Right lobe of liver (tissue), 6 donors: ENCODE results near the gene NT5C3B. TPM values are rescaled to one million over a fixed set of nuclear protein-coding genes. Genes with fewer than 3 reads are reported as not detected.
A peak's percentile ranks its signal among the peaks of the same experiment; 100 is the strongest.

ENCODE experiments used
- ATAC-seq, 4 donors: fragments of 200-7000 bp; cut with Tn5 transposase; one replicate each; pipeline ENCODE4 v1.9.1; 2020; ENCODE audit warnings: mild to moderate bottlenecking in 4 of 4, moderate library complexity in 4 of 4
- DNase-seq, 3 donors: peaks; one replicate each; pipeline ENCODE4 v3.0.0-alpha.2; 2020
- H3K27ac ChIP-seq, 3 donors: fragments of 200-600 bp; one replicate each; pipeline ENCODE4 v1.8.0; 2022
- H3K27me3 ChIP-seq, 2 donors: fragments of 200-600 bp; one replicate each; pipeline ENCODE4 v1.8.0; 2022
- H3K36me3 ChIP-seq, 4 donors: fragments of 200-600 bp; sonication (generic) in 1 of 4; one replicate each; pipeline versions ENCODE4 v1.5.1 to v1.8.0; 2017 to 2022; ENCODE audit warnings: control low read depth in 1 of 4
- H3K4me1 ChIP-seq, 4 donors: fragments of 200-600 bp; sonication (generic) in 1 of 4; one replicate each; pipeline versions ENCODE4 v1.5.1 to v1.8.0; 2017 to 2022; ENCODE audit warnings: control low read depth in 1 of 4
- H3K4me3 ChIP-seq, 3 donors: fragments of 200-600 bp; one replicate each; pipeline ENCODE4 v1.8.0; 2022
- H3K9me3 ChIP-seq, 4 donors: fragments of 200-600 bp; sonication (generic) in 1 of 4; one replicate each; pipeline versions ENCODE4 v1.5.1 to v1.8.0; 2017 to 2022; ENCODE audit warnings: control low read depth in 1 of 4
- POLR2A ChIP-seq: fragments of 450-650 bp; IDR thresholded peaks from one replicate; pipeline ENCODE4 v1.6.1; 2017; ENCODE audit warnings: antibody characterized with exemption, mild to moderate bottlenecking
- whole genome bisulfite sequencing: methylation state at CpG from one replicate; pipeline ENCODE4 v1.1.6; 2018; ENCODE audit warnings: low coverage, low lambda C conversion rate; ENCODE audit not compliant: insufficient coverage; ENCODE audit errors: missing lambda C conversion rate; 5-methylcytosine and 5-hydroxymethylcytosine counted together
- intact Hi-C, 2 donors: fragments of 100-400 bp; cut with DNase I; formaldehyde crosslinking; loops; one replicate each; pipeline versions ENCODE4 v1.11.2 to v1.14.1; 2022
- total RNA-seq, 6 experiments: library from RNA; depleted of rRNA in 2 of 6; stranded (reverse); fragments of >200 nt in 2 of 6; fragmentation: NEBNext Ultra II Directional in 3 of 6; extraction: Animal tissue kit (Norgen Biotek cat#: 25700) in 3 of 6; gene quantifications; one replicate each; pipeline versions ENCODE4 v1.1.0 to v1.2.4, GENCODE V29; 2016 to 2023
- TF ChIP-seq, protein P1 (sequence below), 4 donors: fragments of 200-600 bp in 3 of 4; fragments of 450-650 bp in 1 of 4; IDR thresholded peaks; one replicate each; pipeline versions ENCODE4 v1.5.1 to v1.8.0; 2016 to 2022; ENCODE audit warnings: antibody characterized with exemption in 4 of 4, mild to moderate bottlenecking in 2 of 4
- donor health status: DM: no; HTN: yes; CAD: no.
- donor health status: DM: no; HTN: no; CAD: no.
- donor health status: DM: no; HTN: no; CAD: no.
- donor health status: DM: no; HTN: yes; CAD: no.
- donor health status: DM: no; HTN: yes; CAD: no.

Gene NT5C3B
- total RNA-seq, 6 experiments from 2014 or later: 19.9 to 30.7 (median 23.1) TPM

- intact Hi-C loops: loop anchor here (5.0 kb wide), 1 partner anchor 66 kb away; no protein-coding TSS in a partner anchor
- no peaks in the 10 kb centered on the region for H3K36me3 ChIP-seq
- H3K4me3 ChIP-seq: no peak overlapping the region
- no peaks in the 10 kb centered on the region for H3K9me3 ChIP-seq
- ATAC-seq (peak in 1 of 4 donors; percentile 33), DNase-seq (no peak)
- H3K27me3 ChIP-seq: no peaks in the 10 kb centered on the region
- TF ChIP-seq POLR2A: no peak
- TF ChIP-seq, protein P1, sequence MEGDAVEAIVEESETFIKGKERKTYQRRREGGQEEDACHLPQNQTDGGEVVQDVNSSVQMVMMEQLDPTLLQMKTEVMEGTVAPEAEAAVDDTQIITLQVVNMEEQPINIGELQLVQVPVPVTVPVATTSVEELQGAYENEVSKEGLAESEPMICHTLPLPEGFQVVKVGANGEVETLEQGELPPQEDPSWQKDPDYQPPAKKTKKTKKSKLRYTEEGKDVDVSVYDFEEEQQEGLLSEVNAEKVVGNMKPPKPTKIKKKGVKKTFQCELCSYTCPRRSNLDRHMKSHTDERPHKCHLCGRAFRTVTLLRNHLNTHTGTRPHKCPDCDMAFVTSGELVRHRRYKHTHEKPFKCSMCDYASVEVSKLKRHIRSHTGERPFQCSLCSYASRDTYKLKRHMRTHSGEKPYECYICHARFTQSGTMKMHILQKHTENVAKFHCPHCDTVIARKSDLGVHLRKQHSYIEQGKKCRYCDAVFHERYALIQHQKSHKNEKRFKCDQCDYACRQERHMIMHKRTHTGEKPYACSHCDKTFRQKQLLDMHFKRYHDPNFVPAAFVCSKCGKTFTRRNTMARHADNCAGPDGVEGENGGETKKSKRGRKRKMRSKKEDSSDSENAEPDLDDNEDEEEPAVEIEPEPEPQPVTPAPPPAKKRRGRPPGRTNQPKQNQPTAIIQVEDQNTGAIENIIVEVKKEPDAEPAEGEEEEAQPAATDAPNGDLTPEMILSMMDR (IDR thresholded peaks at IDR 0.05): no peak
- no peak overlapping the region for H3K27ac ChIP-seq
- peaks cover 0 to 6% (median 3%) of the 10 kb centered on the region in 4 donors for H3K4me1 ChIP-seq
- 64% methylated on average over 8 of the region's 24 CpGs for WGBS
These were observed 32.7 kb downstream of the NT5C3B start for GRCh38 chr17:41803049-41804020.

- WGBS: 0% methylated on average over 3 of the region's 14 CpGs
These were observed 34.4 kb downstream of the NT5C3B start for GRCh38 chr17:41801374-41802271.

GRCh38 chr17:41800601-41801373 is 35.2 kb downstream of the NT5C3B start:
- TF ChIP-seq, protein P1 (IDR thresholded peaks at IDR 0.05): no peak
- TF ChIP-seq POLR2A: no peak
- no peak overlapping the region for H3K4me3 ChIP-seq
- no peaks in the 10 kb centered on the region for H3K36me3 ChIP-seq
- peak in 3 of 4 donors; percentile 8 to 18 (median 14) for ATAC-seq
- no peak overlapping the region for H3K27ac ChIP-seq
- peaks cover 0 to 6% (median 3%) of the 10 kb centered on the region in 4 donors for H3K4me1 ChIP-seq
- no peaks in the 10 kb centered on the region for H3K27me3 ChIP-seq
- 72% methylated on average over 13 of the region's 18 CpGs for WGBS
- H3K9me3 ChIP-seq: no peaks in the 10 kb centered on the region
- DNase-seq: no peak
- intact Hi-C loops: loop anchor here (5.0 kb wide), 1 partner anchor 63 kb away; no protein-coding TSS in a partner anchor

More at GRCh38 chr17:41801374-41802271, 34.4 kb downstream of the NT5C3B start:
- intact Hi-C loops: loop anchor here (5.0 kb wide), 1 partner anchor 64 kb away; no protein-coding TSS in a partner anchor
- DNase-seq (peak; percentile 77 to 82 (median 81)), ATAC-seq (peak; percentile 89 to 97 (median 94))
- Histone ChIP-seq H3K4me3 (no peak overlapping the region), H3K27me3 (no peaks in the 10 kb centered on the region), H3K4me1 (peaks cover 0 to 6% (median 3%) of the 10 kb centered on the region in 4 donors), H3K9me3 (no peaks in the 10 kb centered on the region), H3K27ac (no peak overlapping the region), H3K36me3 (no peaks in the 10 kb centered on the region)
- TF ChIP-seq, protein P1 (IDR thresholded peaks at IDR 0.05): peak; percentile 93 to 98 (median 96)
- no peak for TF ChIP-seq POLR2A

DNA sequence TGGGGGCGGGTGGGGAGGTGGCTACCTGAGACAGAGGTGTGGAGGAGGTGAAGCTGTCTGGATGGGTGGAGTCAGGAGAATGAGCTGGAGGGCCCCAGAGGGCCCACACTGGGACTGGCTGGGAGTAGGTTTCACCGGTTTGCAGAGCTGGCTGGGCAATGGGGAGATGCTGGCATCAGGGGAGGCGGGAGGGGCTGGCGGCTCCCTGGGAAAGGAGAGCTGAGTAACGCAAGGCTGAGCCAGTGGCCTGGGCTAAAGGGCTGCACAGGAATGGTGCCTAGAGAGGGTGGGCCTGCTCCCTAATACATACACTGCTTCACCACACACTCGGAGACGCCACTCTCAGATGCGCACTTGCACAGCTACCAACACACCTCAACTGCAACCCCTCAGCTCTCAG is 36.7 kb downstream of the NT5C3B start:
- Histone ChIP-seq H3K4me3 (no peak overlapping the region), H3K4me1 (peaks cover 0 to 6% (median 3%) of the 10 kb centered on the region in 4 donors), H3K36me3 (no peaks in the 10 kb centered on the region), H3K27ac (no peak overlapping the region), H3K27me3 (no peaks in the 10 kb centered on the region), H3K9me3 (no peaks in the 10 kb centered on the region)
- no peak for TF ChIP-seq POLR2A
- TF ChIP-seq, protein P1 (IDR thresholded peaks at IDR 0.05): no peak
- WGBS: 86% methylated on average over 4 of the region's 8 CpGs
- DNase-seq (no peak), ATAC-seq (no peak)
- intact Hi-C loops: no loop called here
